GM23248 (cell line): Measurements from ENCODE around the gene ALOX12B.

Source experiments
- EZH2 ChIP-seq: fragments of 200-600 bp; sonication (generic); IDR thresholded peaks from 2 replicates; pipeline ENCODE4 v1.6.1; 2018; ENCODE audit warnings: antibody characterized with exemption, mild to moderate bottlenecking; ENCODE audit not compliant: insufficient read depth, poor library complexity, severe bottlenecking
- EZH2phosphoT487 ChIP-seq: fragments of 200-600 bp; sonication (generic); IDR thresholded peaks from 2 replicates; pipeline ENCODE4 v1.6.1; 2018; ENCODE audit warnings: antibody characterized with exemption, moderate library complexity, mild to moderate bottlenecking, low read depth; ENCODE audit not compliant: insufficient read depth

GRCh38 chr17:8039611-8040168, 47.8 kb downstream of the ALOX12B start:
- TF ChIP-seq EZH2 (no peak), EZH2phosphoT487 (no peak)
